PC-3 (cell line): Measurements from ENCODE around the gene VDAC1. TPM values are rescaled to one million over a fixed set of nuclear protein-coding genes. Genes with fewer than 3 reads are reported as not detected.

ENCODE experiments used
- ATAC-seq: fragments of 200-7000 bp; cut with Tn5 transposase; 2 replicates; pipeline ENCODE4 v1.9.1; 2020; ENCODE audit warnings: mild to moderate bottlenecking, moderate library complexity
- BruUV-seq: library from RNA; stranded (reverse); fragments of 400-500 nt; replicated peaks from 2 replicates; lab custom pipeline; 2021; lab: Mats Ljungman, UMichigan
- CTCF ChIA-PET: fragments of 300-600 bp; sonication (Branson Sonifier 250); formaldehyde crosslinking; loops from one replicate; lab custom pipeline; 2022; ENCODE audit warnings: antibody characterized with exemption; lab: Charles Lee
- POLR2A ChIA-PET: fragments of 300-600 bp; sonication (Branson Sonifier 250); formaldehyde crosslinking; loops from one replicate; lab custom pipeline; 2022; ENCODE audit warnings: antibody characterized with exemption; ENCODE audit not compliant: unreplicated experiment; lab: Charles Lee
- DNase-seq: peaks from one replicate; pipeline ENCODE4 v3.0.0-alpha.2; 2015
- H2AFZ ChIP-seq: fragments of 300-600 bp; sonication (generic); 2 replicates; pipeline ENCODE4 v1.6.0; 2016; ENCODE audit warnings: antibody characterized with exemption, low read length
- H3F3A ChIP-seq: fragments of 300-600 bp; sonication (generic); one replicate; pipeline ENCODE4 v1.6.0; 2017; ENCODE audit warnings: antibody characterized with exemption, low read length, control low read depth, mild to moderate bottlenecking; ENCODE audit not compliant: unreplicated experiment
- H3K27ac ChIP-seq: fragments of 300-600 bp; sonication (generic); 2 replicates; pipeline ENCODE4 v1.5.1; 2016; ENCODE audit warnings: mild to moderate bottlenecking, low read length
- H3K27me3 ChIP-seq: fragments of 300-600 bp; sonication (generic); 2 replicates; pipeline ENCODE4 v1.6.1; 2016; ENCODE audit warnings: low read length, mixed read lengths
- H3K36me3 ChIP-seq: fragments of 300-600 bp; sonication (generic); 2 replicates; pipeline ENCODE4 v1.6.1; 2016; ENCODE audit warnings: low read depth, mixed run types, low read length, mixed read lengths
- H3K4me1 ChIP-seq: fragments of 300-600 bp; sonication (generic); 2 replicates; pipeline ENCODE4 v1.5.1; 2016; ENCODE audit warnings: low read length; ENCODE audit not compliant: insufficient read depth
- H3K4me2 ChIP-seq: fragments of 300-600 bp; sonication (generic); 2 replicates; pipeline ENCODE4 v1.6.0; 2016; ENCODE audit warnings: low read length
- H3K4me3 ChIP-seq: fragments of 300-600 bp; sonication (generic); 2 replicates; pipeline ENCODE4 v1.5.1; 2016; ENCODE audit warnings: mild to moderate bottlenecking, low read length, mixed read lengths
- H3K79me2 ChIP-seq: fragments of 300-600 bp; sonication (generic); 2 replicates; pipeline ENCODE4 v1.6.1; 2017; ENCODE audit warnings: low read length, mixed read lengths
- H3K9ac ChIP-seq: fragments of 300-600 bp; sonication (generic); 2 replicates; pipeline ENCODE4 v1.6.0; 2016; ENCODE audit warnings: mild to moderate bottlenecking, low read length
- H3K9me2 ChIP-seq: fragments of 300-600 bp; sonication (generic); replicated peaks from 2 replicates; pipeline ENCODE4 v1.6.1; 2016; ENCODE audit warnings: mixed run types, low read length, mixed read lengths
- H3K9me3 ChIP-seq: fragments of 300-600 bp; sonication (generic); 2 replicates; pipeline ENCODE4 v1.6.1; 2016; ENCODE audit warnings: low read length, mixed read lengths
- H4K20me1 ChIP-seq: fragments of 300-600 bp; sonication (generic); 2 replicates; pipeline ENCODE4 v1.6.1; 2016; ENCODE audit warnings: low read length, mixed read lengths
- CTCF ChIP-seq: fragments of 300-600 bp; sonication (generic); conservative IDR thresholded peaks from 2 replicates; pipeline ENCODE4 v1.5.1; 2017; ENCODE audit warnings: antibody characterized with exemption, low read depth, mild to moderate bottlenecking, low read length
- EZH2 ChIP-seq: fragments of 300-600 bp; sonication (generic); IDR thresholded peaks from one replicate; pipeline ENCODE4 v1.6.1; 2017; ENCODE audit warnings: antibody characterized with exemption, mild to moderate bottlenecking, low read length; ENCODE audit not compliant: unreplicated experiment
- EZH2phosphoT487 ChIP-seq: fragments of 300-600 bp; sonication (generic); IDR thresholded peaks from 2 replicates; pipeline ENCODE4 v1.6.1; 2018; ENCODE audit warnings: mild to moderate bottlenecking, antibody characterized with exemption, low read length, borderline replicate concordance
- intact Hi-C: fragments of 100-400 bp; cut with micrococcal nuclease; formaldehyde crosslinking; loops from 2 replicates; pipeline ENCODE4 v1.9.0; 2023
- total RNA-seq: library from RNA; depleted of rRNA; stranded (reverse); fragments of >200 nt; gene quantifications from 2 replicates; pipeline ENCODE4 v1.2.3, GENCODE V29; 2014

VDAC1 gene
- total RNA-seq, 1 experiment from 2014 or later = 220 TPM

GRCh38 chr5:133953568-133954145 is 51.1 kb downstream of the VDAC1 start:
- no TSS peak for BruUV-seq
- Histone ChIP-seq H3K4me3 (no peak overlapping the region), H3K9me2 (no peaks in the 10 kb centered on the region), H3K4me2 (no peak overlapping the region), H3K9me3 (no peaks in the 10 kb centered on the region), H3K9ac (no peak overlapping the region), H3K27me3 (no peaks in the 10 kb centered on the region), H3K27ac (no peak overlapping the region), H3K36me3 (no peaks in the 10 kb centered on the region), H3K79me2 (no peaks in the 10 kb centered on the region), H3F3A (no peaks in the 10 kb centered on the region), H3K4me1 (no peaks in the 10 kb centered on the region), H2AFZ (no peak overlapping the region), H4K20me1 (no peaks in the 10 kb centered on the region)
- intact Hi-C loops = no loop called here
- no peak for DNase-seq
- CTCF ChIA-PET = no interaction called here
- no peak for ATAC-seq
- no peak for TF ChIP-seq CTCF
- TF ChIP-seq EZH2phosphoT487 = no peak
- no peak for TF ChIP-seq EZH2
- POLR2A ChIA-PET = no interaction called here

- CTCF ChIA-PET = no interaction called here
- H3K9me3 ChIP-seq = no peaks in the 10 kb centered on the region
- H3K79me2 ChIP-seq = no peaks in the 10 kb centered on the region
- no peak overlapping the region for H3K4me3 ChIP-seq
- H2AFZ ChIP-seq = no peak overlapping the region
- ATAC-seq = no peak
- H4K20me1 ChIP-seq = no peaks in the 10 kb centered on the region
- no peaks in the 10 kb centered on the region for H3K36me3 ChIP-seq
- no peak for DNase-seq
- POLR2A ChIA-PET = no interaction called here
- H3F3A ChIP-seq = no peaks in the 10 kb centered on the region
- no peaks in the 10 kb centered on the region for H3K27me3 ChIP-seq
- TF ChIP-seq EZH2phosphoT487 (no peak), CTCF (no peak), EZH2 (no peak)
- no peaks in the 10 kb centered on the region for H3K4me1 ChIP-seq
- BruUV-seq = no TSS peak
- intact Hi-C loops = no loop called here
- no peak overlapping the region for H3K27ac ChIP-seq
- no peak overlapping the region for H3K4me2 ChIP-seq
- H3K9me2 ChIP-seq = no peaks in the 10 kb centered on the region
- no peak overlapping the region for H3K9ac ChIP-seq
These were observed 51.8 kb downstream of the VDAC1 start for GRCh38 chr5:133952729-133953567.
